Loucy (cell line): ENCODE results near the gene CLDN6.

Source experiments
- EZH2phosphoT487 ChIP-seq: fragments of 200-600 bp; IDR thresholded peaks from 2 replicates; pipeline ENCODE4 v1.6.1; 2018; ENCODE audit warnings: antibody characterized with exemption, mild to moderate bottlenecking, moderate library complexity, borderline replicate concordance
- TF ChIP-seq, protein P1 (sequence below): fragments of 200-600 bp; sonication (generic); conservative IDR thresholded peaks from 2 replicates; pipeline ENCODE4 v1.5.1; 2014; ENCODE audit warnings: mild to moderate bottlenecking, antibody characterized with exemption, low read length

DNA sequence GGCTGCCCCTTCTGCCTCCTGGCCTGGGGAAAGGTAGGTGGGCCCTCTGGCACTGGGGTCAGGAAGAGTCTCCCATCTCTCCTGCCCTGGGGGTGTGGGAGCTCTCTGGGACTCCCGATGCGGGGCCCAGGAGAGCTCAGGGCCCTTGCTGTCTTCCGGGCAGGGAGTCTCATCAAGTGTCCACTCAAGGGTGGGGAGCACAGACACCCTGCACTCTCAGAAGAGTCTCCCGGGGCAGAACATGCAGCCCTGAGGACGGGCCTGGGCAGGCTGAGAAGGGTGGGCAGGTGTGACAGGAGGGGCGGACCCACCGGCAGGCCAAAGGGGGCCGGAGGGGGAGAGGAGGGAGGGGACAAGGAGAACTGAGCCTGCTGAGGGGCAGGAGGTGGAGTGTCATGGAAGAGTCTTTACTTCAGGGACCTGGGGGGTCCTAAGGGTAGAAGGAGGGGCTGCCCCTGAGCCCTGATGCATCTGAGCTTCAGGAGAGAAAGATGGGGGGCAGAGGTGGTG, 29.3 kb downstream of the CLDN6 start:
- TF ChIP-seq, protein P1, sequence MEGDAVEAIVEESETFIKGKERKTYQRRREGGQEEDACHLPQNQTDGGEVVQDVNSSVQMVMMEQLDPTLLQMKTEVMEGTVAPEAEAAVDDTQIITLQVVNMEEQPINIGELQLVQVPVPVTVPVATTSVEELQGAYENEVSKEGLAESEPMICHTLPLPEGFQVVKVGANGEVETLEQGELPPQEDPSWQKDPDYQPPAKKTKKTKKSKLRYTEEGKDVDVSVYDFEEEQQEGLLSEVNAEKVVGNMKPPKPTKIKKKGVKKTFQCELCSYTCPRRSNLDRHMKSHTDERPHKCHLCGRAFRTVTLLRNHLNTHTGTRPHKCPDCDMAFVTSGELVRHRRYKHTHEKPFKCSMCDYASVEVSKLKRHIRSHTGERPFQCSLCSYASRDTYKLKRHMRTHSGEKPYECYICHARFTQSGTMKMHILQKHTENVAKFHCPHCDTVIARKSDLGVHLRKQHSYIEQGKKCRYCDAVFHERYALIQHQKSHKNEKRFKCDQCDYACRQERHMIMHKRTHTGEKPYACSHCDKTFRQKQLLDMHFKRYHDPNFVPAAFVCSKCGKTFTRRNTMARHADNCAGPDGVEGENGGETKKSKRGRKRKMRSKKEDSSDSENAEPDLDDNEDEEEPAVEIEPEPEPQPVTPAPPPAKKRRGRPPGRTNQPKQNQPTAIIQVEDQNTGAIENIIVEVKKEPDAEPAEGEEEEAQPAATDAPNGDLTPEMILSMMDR = no peak
- TF ChIP-seq EZH2phosphoT487 = no peak
